GM19463 (cell line): ENCODE data around the gene SNCAIP.
A peak's percentile ranks its signal among the peaks of the same experiment; 100 is the strongest.

Experiments used
- ATAC-seq: cut with Tn5 transposase; IDR thresholded peaks from one replicate; pipeline ENCODE4 v1.9.1; 2021; ENCODE audit warnings: mild to moderate bottlenecking, moderate library complexity; ENCODE audit not compliant: unreplicated experiment

Gene SNCAIP

GRCh38 chr5:122394284-122394930 lies 82.4 kb downstream of the SNCAIP start:
- ATAC-seq, result no peak

DNA sequence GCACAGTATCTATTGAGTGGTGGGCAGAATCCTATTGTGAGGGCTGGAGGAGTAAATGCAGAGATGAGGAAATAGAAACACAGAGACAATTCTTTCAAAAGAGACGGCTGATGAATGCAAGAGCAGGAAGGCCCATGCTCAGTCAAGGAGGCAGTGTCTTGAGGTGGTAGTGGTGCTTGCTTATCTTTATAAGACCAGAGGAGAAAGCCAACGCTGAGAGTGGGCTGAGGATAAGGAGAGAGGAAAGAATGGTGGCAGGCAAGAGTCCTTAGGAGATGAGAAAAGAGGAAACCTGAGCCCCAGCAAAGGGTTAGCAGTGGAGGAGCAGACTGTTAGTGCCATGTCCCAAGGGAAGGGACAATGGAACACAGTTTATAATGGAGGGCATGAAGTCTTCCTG lies 86.0 kb downstream of the SNCAIP start:
- no peak for ATAC-seq

DNA sequence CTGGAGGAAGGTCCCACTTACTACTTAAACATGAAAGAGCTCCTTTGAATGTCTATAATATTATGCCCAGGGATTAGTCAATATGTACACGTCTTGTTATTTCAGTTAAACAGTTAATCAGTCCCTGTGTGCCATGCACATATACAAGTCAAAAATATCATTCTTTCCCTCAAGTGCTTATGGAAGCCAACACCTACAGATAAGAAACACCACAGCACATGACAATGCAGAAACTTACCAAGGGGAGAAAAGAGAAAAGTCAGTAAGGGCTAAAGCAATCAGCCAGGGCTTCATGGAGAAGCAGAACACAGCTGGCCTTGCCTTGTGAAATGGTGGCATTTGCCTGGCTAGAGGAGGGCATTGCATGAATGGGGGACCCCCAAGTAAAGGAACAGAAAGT lies 88.3 kb downstream of the SNCAIP start:
- ATAC-seq, result no peak

- no peak for ATAC-seq
Measured at GRCh38 chr5:122400938-122401337, 88.9 kb downstream of the SNCAIP start.

- ATAC-seq, result no peak
Measured at GRCh38 chr5:122401976-122402725, 90.1 kb downstream of the SNCAIP start.

DNA sequence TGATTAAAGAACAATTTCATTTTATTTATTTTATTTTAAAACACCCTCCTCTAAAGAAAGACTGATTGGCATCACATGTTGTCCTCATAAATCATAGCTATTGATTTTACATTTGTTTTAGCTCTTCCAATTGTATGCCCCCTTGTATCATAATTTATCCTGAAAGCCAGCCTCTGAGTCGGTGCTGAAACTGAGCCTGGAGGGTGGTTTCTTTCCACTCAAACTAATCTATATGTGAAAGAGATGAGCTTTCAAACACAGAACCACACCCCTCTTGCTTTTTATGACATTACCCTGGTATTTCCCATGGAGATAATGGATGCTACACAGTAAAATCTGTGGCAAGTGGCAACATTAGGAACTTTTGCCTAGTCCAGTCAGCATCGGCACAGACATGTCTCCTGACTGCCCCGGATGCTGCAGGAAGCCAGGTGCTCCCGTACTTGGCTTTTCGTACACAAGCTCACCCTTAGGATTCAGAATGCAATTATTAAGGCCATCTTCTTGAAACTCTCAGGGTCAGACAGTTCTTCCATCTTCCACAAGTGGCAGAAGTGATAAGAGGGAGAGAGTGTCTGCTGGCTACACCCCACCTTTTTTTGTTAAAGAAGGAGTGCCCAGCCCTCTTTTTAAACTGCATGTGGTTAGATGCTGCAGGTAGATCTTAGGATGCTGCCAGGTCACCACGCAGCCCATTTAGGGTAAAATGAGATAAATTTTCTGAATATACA lies 91.1 kb downstream of the SNCAIP start:
- no peak for ATAC-seq

GRCh38 chr5:122404018-122404417 lies 92.0 kb downstream of the SNCAIP start:
- no peak for ATAC-seq

DNA sequence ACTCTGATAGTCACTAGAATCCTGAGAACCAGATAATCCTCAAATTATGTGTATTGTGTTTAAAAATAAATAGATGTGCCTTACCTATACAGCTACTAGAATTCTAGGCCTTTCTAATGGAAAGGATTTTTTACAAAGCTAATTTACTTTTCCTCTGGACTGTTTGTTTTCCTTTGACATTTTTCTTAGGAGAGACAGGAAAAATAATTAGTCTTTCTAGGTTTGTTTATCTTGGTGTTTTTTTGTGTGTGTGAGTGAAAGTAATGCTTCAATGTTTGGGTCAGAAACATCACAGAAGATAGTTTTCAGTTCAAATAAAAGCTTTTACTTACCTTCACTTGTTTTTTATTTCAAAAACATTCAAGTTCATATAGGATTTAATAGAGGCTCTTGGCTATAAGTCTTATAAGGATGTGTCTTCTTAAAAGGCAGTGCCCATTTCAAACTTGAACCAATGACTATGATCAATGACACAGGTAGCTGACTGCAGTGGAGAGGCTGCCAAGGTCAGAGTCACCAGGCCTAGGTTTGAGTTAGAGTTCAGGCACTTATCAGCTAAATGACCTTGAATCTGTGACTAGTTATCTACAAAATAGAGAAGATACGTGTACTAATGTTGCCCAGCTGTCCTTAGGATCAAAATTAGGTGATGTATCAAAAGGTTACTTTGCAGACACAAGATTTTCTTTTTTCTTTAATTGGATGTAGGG lies 92.8 kb downstream of the SNCAIP start:
- ATAC-seq, result no peak

DNA sequence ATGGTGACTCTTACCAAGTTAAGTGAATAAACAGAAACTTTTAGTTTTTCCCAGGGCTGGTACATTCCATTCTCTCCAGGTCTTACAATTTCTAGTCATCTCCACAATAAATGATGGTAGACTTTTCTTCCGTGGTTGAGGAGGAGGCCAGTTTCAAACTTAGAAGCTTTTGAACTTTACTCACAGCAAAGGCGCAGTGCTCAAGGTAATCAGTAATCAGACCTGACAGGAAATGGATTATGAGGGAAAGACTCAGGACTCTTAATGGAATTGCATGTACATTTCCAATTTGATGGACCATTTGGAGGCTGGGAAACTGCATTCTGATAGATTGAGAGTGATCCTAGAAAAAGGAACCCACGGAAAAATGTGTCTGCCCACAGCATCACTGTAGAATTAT lies 93.7 kb downstream of the SNCAIP start:
- no peak for ATAC-seq

- ATAC-seq, result no peak
Measured at GRCh38 chr5:122406181-122406580, 94.1 kb downstream of the SNCAIP start.

DNA sequence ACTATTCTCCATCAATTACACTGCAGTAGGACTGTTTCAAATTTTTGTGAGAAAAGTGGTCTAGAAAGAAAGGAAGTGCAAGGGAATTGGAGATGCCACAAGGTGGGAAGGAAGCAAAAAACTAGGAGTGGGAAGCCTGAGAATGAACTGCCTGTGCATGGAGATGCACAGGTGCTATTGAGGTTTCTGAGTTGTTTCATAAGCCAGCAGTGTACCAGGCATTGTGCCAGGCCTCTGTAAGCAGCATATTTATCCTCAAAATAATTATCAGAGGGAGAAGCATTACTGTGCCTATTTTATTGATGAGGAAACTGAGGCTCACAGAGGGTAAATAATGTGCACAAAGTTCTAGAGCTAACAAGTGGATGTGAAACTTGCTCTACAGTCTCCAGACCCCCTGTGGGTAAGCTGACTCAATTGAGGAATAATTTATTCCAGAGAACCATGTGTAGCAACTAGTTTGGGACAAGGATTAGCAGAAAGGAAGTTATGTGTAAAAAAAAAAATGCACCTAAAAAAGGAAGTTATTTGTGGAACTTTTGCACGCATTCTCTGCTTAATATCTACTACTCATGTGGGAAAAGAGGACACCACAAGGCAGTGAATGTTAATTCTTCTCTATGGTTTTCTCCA lies 96.7 kb downstream of the SNCAIP start:
- ATAC-seq, result no peak

GRCh38 chr5:122412966-122413365 lies 100.9 kb downstream of the SNCAIP start:
- peak; percentile 36 for ATAC-seq

GRCh38 chr5:122413722-122414121 lies 101.7 kb downstream of the SNCAIP start:
- no peak for ATAC-seq

- peak; percentile 76 for ATAC-seq
Measured at GRCh38 chr5:122415030-122415800, 103.2 kb downstream of the SNCAIP start.

- ATAC-seq, result no peak
Measured at GRCh38 chr5:122415801-122416120, 103.7 kb downstream of the SNCAIP start.

DNA sequence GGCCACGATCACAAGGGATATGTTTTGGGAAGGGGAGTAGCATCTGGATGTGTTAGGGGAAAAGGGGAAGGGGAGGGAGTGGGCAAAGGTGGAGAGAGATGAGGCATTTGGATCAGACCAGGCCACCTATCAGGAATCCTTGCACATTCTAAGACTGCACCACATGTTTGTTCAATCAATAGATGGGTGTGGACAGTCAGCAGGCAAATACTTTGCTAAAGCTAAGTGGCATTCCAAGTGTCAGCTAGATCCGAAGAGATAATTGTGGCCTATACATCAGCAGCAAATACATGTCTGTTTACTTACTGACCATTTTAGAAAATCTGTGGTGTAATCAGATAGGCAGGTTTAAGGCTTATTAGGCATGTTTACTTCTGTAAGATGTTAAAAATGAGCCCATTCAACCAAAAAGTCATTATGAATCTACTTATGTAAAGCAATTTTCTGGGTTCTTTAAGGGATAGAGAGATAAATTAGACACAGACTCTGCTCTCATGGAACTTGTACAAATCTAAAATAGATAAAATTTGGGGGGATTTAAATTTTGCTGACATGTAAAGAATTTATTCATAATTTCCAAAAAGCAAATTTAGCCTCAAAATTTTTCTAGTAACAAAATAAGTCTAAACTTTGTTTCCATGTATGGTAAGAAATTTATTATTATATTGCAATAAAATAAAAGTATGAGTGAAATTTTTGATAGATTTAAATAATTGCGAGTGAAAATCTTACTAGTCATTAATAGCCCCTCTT lies 107.3 kb downstream of the SNCAIP start:
- no peak for ATAC-seq

DNA sequence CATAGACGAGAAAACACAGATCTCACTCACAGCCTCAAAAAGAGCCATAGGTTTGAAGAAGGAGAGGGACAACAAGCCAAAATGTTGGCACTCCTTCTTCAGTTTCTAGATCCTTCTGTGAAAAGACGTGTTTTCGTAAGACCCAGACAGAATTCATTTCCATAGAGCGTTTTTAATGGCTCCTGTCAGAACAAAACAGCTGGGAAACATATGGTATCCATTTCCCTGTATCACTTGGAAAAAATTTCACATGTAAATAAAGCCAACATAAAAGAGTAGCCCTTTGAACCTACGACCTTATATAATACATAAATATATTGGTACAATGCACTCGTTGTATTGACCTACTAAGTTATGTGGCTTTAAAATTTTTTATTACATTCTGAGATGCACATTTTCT lies 108.1 kb downstream of the SNCAIP start:
- no peak for ATAC-seq

DNA sequence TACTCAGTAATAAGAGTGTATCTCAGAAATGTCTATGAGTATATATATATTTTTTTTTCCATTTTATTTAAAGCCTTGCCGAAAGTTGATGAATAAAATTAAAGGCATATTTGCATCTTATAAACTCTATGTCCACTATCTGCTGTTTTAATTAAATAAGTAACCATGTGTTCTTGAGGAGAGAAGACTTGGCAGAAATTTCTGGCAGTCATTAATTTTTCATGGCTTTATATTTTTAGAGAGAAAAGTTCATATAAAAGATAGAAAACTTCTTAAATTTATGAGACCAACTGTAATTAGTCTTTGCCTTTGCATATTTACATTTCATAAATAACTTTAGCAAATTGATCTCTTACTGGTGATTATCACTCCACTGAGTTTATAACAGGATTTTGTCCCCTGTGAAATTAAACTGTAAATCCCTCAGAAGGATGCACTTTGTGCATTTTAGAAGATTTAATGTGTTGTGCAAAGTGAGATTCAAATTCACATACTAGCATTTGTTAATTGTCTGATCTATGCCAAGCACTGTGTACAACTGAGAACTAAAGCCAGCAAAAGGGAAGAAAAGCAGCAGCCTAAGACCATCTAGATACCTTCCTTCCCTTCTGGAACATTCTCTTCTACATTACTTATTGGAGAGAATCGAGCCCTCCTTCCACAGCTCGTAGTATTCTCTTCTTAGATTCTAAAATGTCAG lies 108.7 kb downstream of the SNCAIP start:
- ATAC-seq, result no peak
